H1 (cell line): ENCODE measurements around the gene GPX5. TPM values are rescaled to one million over a fixed set of nuclear protein-coding genes. Genes with fewer than 3 reads are reported as not detected.

ENCODE experiments used
- CTCF ChIA-PET: fragments of 300-600 bp; sonication (Branson Sonifier 250); formaldehyde crosslinking; loops from one replicate; lab custom pipeline; 2021; ENCODE audit not compliant: partially characterized antibody; lab: Charles Lee
- POLR2A ChIA-PET: fragments of 300-600 bp; sonication (Branson Sonifier 250); formaldehyde crosslinking; loops from one replicate; lab custom pipeline; 2021; ENCODE audit warnings: inconsistent platforms; ENCODE audit not compliant: partially characterized antibody; lab: Charles Lee
- DNase-seq, 2 experiments: peaks; one replicate each; pipeline versions ENCODE4 v3.0.0 to v3.0.0-alpha.2; 2010 to 2022; ENCODE audit warnings: low spot score in 2 of 2, low read depth in 1 of 2, mixed read lengths in 1 of 2
- FAIRE-seq: peaks from 2 replicates; lab custom pipeline; 2011; peaks lifted over from hg19 to GRCh38; lab: Jason Lieb, UNC
- H2AFZ ChIP-seq: 2 replicates; pipeline ENCODE4 v1.8.1; 2012; ENCODE audit warnings: low read length, inconsistent platforms
- H2AK5ac ChIP-seq: 2 replicates; pipeline ENCODE4 v1.6.1; 2013; ENCODE audit warnings: low read depth, low read length
- H2BK120ac ChIP-seq: replicated peaks from 2 replicates; pipeline ENCODE3; 2013; ENCODE audit warnings: low read depth, low read length, inconsistent platforms
- H2BK12ac ChIP-seq: 2 replicates; pipeline ENCODE4 v1.6.1; 2013; ENCODE audit warnings: low read depth, low read length
- H2BK15ac ChIP-seq: 2 replicates; pipeline ENCODE4 v1.6.1; 2013; ENCODE audit warnings: low read length
- H2BK20ac ChIP-seq: 2 replicates; pipeline ENCODE4 v1.6.1; 2013; ENCODE audit warnings: low read length
- H2BK5ac ChIP-seq: 2 replicates; pipeline ENCODE4 v1.6.1; 2013; ENCODE audit warnings: low read depth, low read length
- H3K14ac ChIP-seq: 2 replicates; pipeline ENCODE4 v1.6.1; 2013; ENCODE audit warnings: inconsistent platforms; ENCODE audit not compliant: insufficient read length
- H3K18ac ChIP-seq: 2 replicates; pipeline ENCODE4 v1.6.1; 2013; ENCODE audit warnings: low read length; ENCODE audit errors: extremely low read depth
- H3K23ac ChIP-seq: 2 replicates; pipeline ENCODE4 v1.6.1; 2013; ENCODE audit warnings: inconsistent platforms; ENCODE audit not compliant: insufficient read length
- H3K23me2 ChIP-seq: 2 replicates; pipeline ENCODE4 v1.6.1; 2013; ENCODE audit warnings: low read depth, low read length
- H3K27ac ChIP-seq: 2 replicates; pipeline ENCODE4 v1.6.1; 2011; ENCODE audit warnings: low read depth, low read length, inconsistent platforms
- H3K27me3 ChIP-seq, 4 experiments: replicated peaks in 1 of 4; 1 replicate in 1 of 4; 2 replicates in 3 of 4; pipeline versions ENCODE4 v1.6.1 to v1.8.1; 2011 to 2013; ENCODE audit warnings: low read length in 3 of 4, mild to moderate bottlenecking in 3 of 4, inconsistent platforms in 2 of 4, mixed read lengths in 2 of 4, moderate library complexity in 1 of 4; ENCODE audit not compliant: control insufficient read depth in 3 of 4, insufficient read depth in 3 of 4; ENCODE audit errors: extremely low read depth in 1 of 4
- H3K36me3 ChIP-seq, 4 experiments: 2 replicates each; pipeline versions ENCODE4 v1.6.1 to v1.8.1; 2011 to 2013; ENCODE audit warnings: mild to moderate bottlenecking in 4 of 4, low read length in 3 of 4, moderate library complexity in 2 of 4, control low read depth in 1 of 4, inconsistent platforms in 1 of 4; ENCODE audit not compliant: insufficient read depth in 4 of 4, control insufficient read depth in 2 of 4
- H3K4ac ChIP-seq: replicated peaks from 2 replicates; pipeline ENCODE3; 2013; ENCODE audit warnings: low read length, low read depth, mixed read lengths, inconsistent platforms; ENCODE audit not compliant: insufficient read length
- H3K4me1 ChIP-seq, 4 experiments: replicated peaks in 1 of 4; 1 replicate in 1 of 4; 2 replicates in 3 of 4; pipeline versions ENCODE4 v1.6.1 to v1.8.1; 2011 to 2013; ENCODE audit warnings: low read length in 3 of 4, inconsistent platforms in 2 of 4, mixed read lengths in 1 of 4; ENCODE audit not compliant: insufficient read depth in 4 of 4, control insufficient read depth in 3 of 4
- H3K4me2 ChIP-seq, 2 experiments: 2 replicates each; pipeline versions ENCODE4 v1.6.1 to v1.8.1; 2011 to 2013; ENCODE audit warnings: low read depth in 2 of 2, low read length in 2 of 2, control low read depth in 1 of 2, inconsistent platforms in 1 of 2, mild to moderate bottlenecking in 1 of 2; ENCODE audit not compliant: insufficient read depth in 1 of 2
- H3K4me3 ChIP-seq, 4 experiments: fragments of 200-600, 300-600 bp in 1 of 4; sonication (generic), shearing (Covaris generic), sonication (Bioruptor Twin) in 1 of 4; 2 replicates each; pipeline versions ENCODE4 v1.5.1 to v1.8.1; 2011 to 2016; ENCODE audit warnings: low read length in 4 of 4, low read depth in 3 of 4, control low read depth in 2 of 4, inconsistent platforms in 2 of 4, mild to moderate bottlenecking in 2 of 4, mixed read lengths in 1 of 4, moderate library complexity in 1 of 4; ENCODE audit not compliant: insufficient read depth in 2 of 4; ENCODE audit errors: extremely low read depth in 1 of 4
- H3K56ac ChIP-seq: replicated peaks from 2 replicates; pipeline ENCODE3; 2013; ENCODE audit warnings: low read depth, mild to moderate bottlenecking, mixed read lengths, low read length, inconsistent platforms; ENCODE audit not compliant: insufficient read length
- H3K79me1 ChIP-seq: 2 replicates; pipeline ENCODE4 v1.6.1; 2013; ENCODE audit warnings: low read depth, low read length, control low read depth
- H3K79me2 ChIP-seq, 2 experiments: 2 replicates each; pipeline versions ENCODE4 v1.6.1 to v1.8.1; 2012 to 2013; ENCODE audit warnings: low read length in 2 of 2, mild to moderate bottlenecking in 2 of 2, inconsistent platforms in 1 of 2; ENCODE audit not compliant: insufficient read depth in 2 of 2, control insufficient read depth in 1 of 2
- H3K9ac ChIP-seq, 4 experiments: replicated peaks in 1 of 4; 1 replicate in 1 of 4; 2 replicates in 3 of 4; pipeline versions ENCODE4 v1.6.1 to v1.8.1; 2011 to 2013; ENCODE audit warnings: low read depth in 3 of 4, low read length in 3 of 4, control low read depth in 2 of 4, mild to moderate bottlenecking in 2 of 4, moderate library complexity in 2 of 4, inconsistent platforms in 1 of 4; ENCODE audit errors: extremely low read depth in 1 of 4
- H3K9me3 ChIP-seq, 2 experiments: 2 replicates each; pipeline versions ENCODE4 v1.6.1 to v1.8.1; 2012 to 2013; ENCODE audit warnings: mild to moderate bottlenecking in 2 of 2, moderate library complexity in 2 of 2, control low read depth in 1 of 2, inconsistent platforms in 1 of 2, low read depth in 1 of 2, low read length in 1 of 2, mixed read lengths in 1 of 2; ENCODE audit not compliant: insufficient read depth in 2 of 2
- H4K20me1 ChIP-seq, 2 experiments: replicated peaks in 1 of 2; 2 replicates each; pipeline versions ENCODE3 to v1.8.1; 2011 to 2013; ENCODE audit warnings: inconsistent platforms in 2 of 2, low read length in 2 of 2, mild to moderate bottlenecking in 1 of 2; ENCODE audit not compliant: insufficient read depth in 2 of 2, control insufficient read depth in 1 of 2
- H4K5ac ChIP-seq: 2 replicates; pipeline ENCODE4 v1.6.1; 2013; ENCODE audit warnings: low read length, low read depth, mixed read lengths, inconsistent platforms; ENCODE audit not compliant: insufficient read length
- H4K8ac ChIP-seq: 2 replicates; pipeline ENCODE4 v1.8.0; 2013; ENCODE audit warnings: mild to moderate bottlenecking, moderate library complexity, low read length, inconsistent platforms; ENCODE audit not compliant: insufficient read depth; ENCODE audit errors: extremely low read depth
- H4K91ac ChIP-seq: replicated peaks from 2 replicates; pipeline ENCODE3; 2013; ENCODE audit warnings: low read length, mixed read lengths, inconsistent platforms; ENCODE audit not compliant: insufficient read length
- ASH2L ChIP-seq: fragments of 200-600, 300-600 bp; sonication (generic); IDR thresholded peaks from one replicate; pipeline ENCODE4 v1.7.1; 2017; ENCODE audit warnings: low read length
- EZH2 ChIP-seq: fragments of 200-600 bp; sonication (generic); IDR thresholded peaks from 2 replicates; pipeline ENCODE4 v1.7.1; 2012; ENCODE audit warnings: low read depth, mild to moderate bottlenecking, moderate library complexity, low read length, inconsistent platforms; ENCODE audit not compliant: severe bottlenecking
- FOSL1 ChIP-seq: IDR thresholded peaks from 2 replicates; pipeline ENCODE4 v1.6.1; 2011; ENCODE audit warnings: mild to moderate bottlenecking, low read depth, low read length, moderate library complexity; ENCODE audit not compliant: insufficient read depth
- MAFK ChIP-seq: IDR thresholded peaks from 2 replicates; pipeline ENCODE4 v1.6.1; 2012; ENCODE audit warnings: low read depth, mild to moderate bottlenecking, improper control_type of control experiment, low read length
- RFX5 ChIP-seq: IDR thresholded peaks from 2 replicates; pipeline ENCODE4 v1.6.1; 2011; ENCODE audit warnings: low read depth, low read length, improper control_type of control experiment, borderline replicate concordance
- RNF2 ChIP-seq: fragments of 200-900, 300-1000 bp; sonication (generic); IDR thresholded peaks from 2 replicates; pipeline ENCODE4 v1.7.1; 2016; ENCODE audit warnings: borderline replicate concordance, low read depth, mild to moderate bottlenecking, antibody characterized with exemption, low read length; ENCODE audit not compliant: poor library complexity, severe bottlenecking; ENCODE audit errors: missing control alignments
- RXRA ChIP-seq: IDR thresholded peaks from 2 replicates; pipeline ENCODE4 v1.6.1; 2011; ENCODE audit warnings: low read depth, mild to moderate bottlenecking, low read length, moderate library complexity; ENCODE audit not compliant: insufficient read depth
- SAP30 ChIP-seq: fragments of 300-600 bp; sonication (generic); IDR thresholded peaks from 2 replicates; pipeline ENCODE4 v1.7.1; 2012; ENCODE audit warnings: low read length, moderate library complexity, mild to moderate bottlenecking, inconsistent platforms; ENCODE audit not compliant: insufficient read depth, insufficient replicate concordance
- SIN3A ChIP-seq, 2 experiments: IDR thresholded peaks in 1 of 2; conservative IDR thresholded peaks in 1 of 2; 2 replicates each; pipeline ENCODE4 v1.6.1; 2011 to 2012; ENCODE audit warnings: low read length in 2 of 2, improper control_type of control experiment in 1 of 2, low read depth in 1 of 2, mild to moderate bottlenecking in 1 of 2
- SP2 ChIP-seq: IDR thresholded peaks from 2 replicates; pipeline ENCODE4 v1.6.1; 2012; ENCODE audit warnings: mild to moderate bottlenecking, low read length, inconsistent platforms
- TCF12 ChIP-seq: IDR thresholded peaks from 2 replicates; pipeline ENCODE4 v1.6.1; 2011; ENCODE audit warnings: low read depth, mild to moderate bottlenecking, low read length
- TEAD4 ChIP-seq: IDR thresholded peaks from 2 replicates; pipeline ENCODE4 v1.6.1; 2012; ENCODE audit warnings: low read depth, low read length, inconsistent platforms, mixed read lengths
- WGBS, 2 experiments: shearing (Covaris generic) in 1 of 2; methylation state at CpG; one replicate each; pipeline versions ENCODE4 v1.1.6 to v1.1.7; 2013 to 2015; ENCODE audit warnings: low lambda C conversion rate in 2 of 2, mixed read lengths in 2 of 2, inconsistent platforms in 1 of 2, low coverage in 1 of 2, missing lambda C conversion rate in 1 of 2; ENCODE audit not compliant: insufficient replicate concordance in 2 of 2, insufficient coverage in 1 of 2, insufficient read length in 1 of 2; ENCODE audit errors: extremely low coverage in 1 of 2, missing lambda C conversion rate in 1 of 2; 5-methylcytosine and 5-hydroxymethylcytosine counted together
- polyA plus RNA-seq, 7 experiments: library from polyadenylated mRNA; depleted of rRNA in 3 of 7; stranded (reverse) in 5 of 7; unstranded in 2 of 7; fragments of >200 nt in 5 of 7; fragments of 200-250 nt in 2 of 7; gene quantifications; 1 replicate in 5 of 7; 2 replicates in 1 of 7; 4 replicates in 1 of 7; pipeline versions ENCODE4 v1.2.1 to v1.2.3, GENCODE V29; 2011 to 2013; ENCODE audit warnings: missing spikeins in 2 of 7, mixed read lengths in 2 of 7
- total RNA-seq: library from RNA; stranded (reverse); fragmentation: NEBNext Ultra II Directional; extraction: Animal tissue kit (Norgen Biotek cat#: 25700); gene quantifications from 2 replicates; pipeline ENCODE4 v1.2.1, GENCODE V29; 2021
- TF ChIP-seq, protein P1 (sequence below): IDR thresholded peaks from 2 replicates; pipeline ENCODE4 v1.6.1; 2011; ENCODE audit warnings: low read depth, mild to moderate bottlenecking, low read length; ENCODE audit not compliant: insufficient read depth

GPX5 gene
- total and polyA plus RNA-seq, 2 of the 8 experiments (the other 6 are each of a cell fraction or from before 2014, with no cell fraction given) = 0.08 TPM; not detected in 1

DNA sequence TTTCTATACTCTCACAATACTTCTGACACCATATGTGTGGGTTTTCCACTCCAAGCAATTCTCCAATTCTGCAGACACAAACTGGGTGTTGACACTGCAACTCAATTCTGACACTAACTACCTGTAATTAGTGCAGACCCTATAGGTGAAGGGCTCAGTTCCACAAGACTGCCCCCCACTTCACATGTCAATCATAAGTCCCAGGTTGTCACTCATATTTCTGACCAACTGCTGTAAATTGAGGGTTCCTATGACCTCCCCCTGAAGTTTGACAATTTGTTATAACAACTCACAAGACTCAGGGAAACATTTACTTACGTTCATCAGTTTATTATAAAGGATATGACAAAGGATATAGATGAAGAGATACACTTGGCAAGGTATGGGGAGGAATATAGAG is 28.4 kb upstream of the GPX5 start:
- Histone ChIP-seq H3K79me2 (no peaks in the 10 kb centered on the region), H4K20me1 (no peaks in the 10 kb centered on the region), H2BK12ac (no peak overlapping the region), H4K91ac (no peak overlapping the region), H3K23me2 (no peaks in the 10 kb centered on the region), H3K56ac (no peak overlapping the region), H2BK15ac (no peak overlapping the region), H2BK5ac (no peak overlapping the region), H2AK5ac (no peak overlapping the region), H3K36me3 (peaks cover 0 to 4% (median 0%) of the 10 kb centered on the region in 4 experiments; a peak in 1 of 8 replicates), H2AFZ (no peak overlapping the region), H3K4me3 (no peak overlapping the region), H2BK120ac (no peak overlapping the region), H4K8ac (no peak overlapping the region), H3K9me3 (peaks cover 0 to 10% of the 10 kb centered on the region in 2 experiments; a peak in 2 of 4 replicates), H3K9ac (no peak overlapping the region), H3K4ac (no peak overlapping the region), H3K27ac (no peak overlapping the region), H3K14ac (no peak overlapping the region), H2BK20ac (no peak overlapping the region), H3K4me1 (no peaks in the 10 kb centered on the region), H3K18ac (no peak overlapping the region), H3K27me3 (no peaks in the 10 kb centered on the region), H3K23ac (no peak overlapping the region), H3K4me2 (no peak overlapping the region), H4K5ac (no peak overlapping the region), H3K79me1 (no peaks in the 10 kb centered on the region)
- 85% methylated on average over 1 of the region's 1 CpG; no CpG with 5 or more reads in 1 of the 2 experiments for whole genome bisulfite sequencing, 2 experiments
- no peak for DNase-seq
- FAIRE-seq = no peak
- CTCF ChIA-PET = interaction anchor here (0.8 to 1.2 kb wide), 5 partner anchors 24 to 89 kb away, joined by 3 to 4 read pairs (median 3); no protein-coding TSS in a partner anchor
- POLR2A ChIA-PET = interaction anchor here (0.9 to 1.3 kb wide), 2 partner anchors 8 to 40 kb away, joined by 3 to 4 read pairs; no protein-coding TSS in a partner anchor
- TF ChIP-seq SP2 (no peak), ASH2L (no peak), MAFK (no peak), SAP30 (no peak), RNF2 (no peak), RFX5 (no peak), EZH2 (no peak), SIN3A (conservative IDR thresholded peaks at IDR 0.05 in 1 of 2, IDR thresholded peaks at IDR 0.05 in 1 of 2; ENCODE audit: low read depth in 1 of 2, low read length in 2 of 2) (no peak), TCF12 (no peak), TEAD4 (no peak), RXRA (no peak), FOSL1 (no peak)
- TF ChIP-seq, protein P1, sequence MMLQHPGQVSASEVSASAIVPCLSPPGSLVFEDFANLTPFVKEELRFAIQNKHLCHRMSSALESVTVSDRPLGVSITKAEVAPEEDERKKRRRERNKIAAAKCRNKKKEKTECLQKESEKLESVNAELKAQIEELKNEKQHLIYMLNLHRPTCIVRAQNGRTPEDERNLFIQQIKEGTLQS = no peak
